Esophagus (tissue), 2 donors: ENCODE data around the gene CMIP. TPM values are rescaled to one million over a fixed set of nuclear protein-coding genes. Genes with fewer than 3 reads are reported as not detected.

ENCODE experiments used
- H3K27ac ChIP-seq, 2 donors: one replicate each; pipeline ENCODE4 v1.5.1; 2013; ENCODE audit warnings: low read depth in 2 of 2, mild to moderate bottlenecking in 2 of 2, inconsistent platforms in 1 of 2, low read length in 1 of 2, moderate library complexity in 1 of 2
- H3K27me3 ChIP-seq, 2 donors: one replicate each; pipeline ENCODE4 v1.6.1; 2013; ENCODE audit warnings: low read length in 2 of 2, control low read depth in 1 of 2, mild to moderate bottlenecking in 1 of 2; ENCODE audit not compliant: insufficient read depth in 2 of 2, control insufficient read depth in 1 of 2
- H3K36me3 ChIP-seq, 2 donors: one replicate each; pipeline ENCODE4 v1.6.1; 2013; ENCODE audit warnings: low read length in 1 of 2; ENCODE audit not compliant: control insufficient read depth in 2 of 2, insufficient read depth in 2 of 2
- H3K4me1 ChIP-seq, 2 donors: one replicate each; pipeline ENCODE4 v1.6.1; 2013; ENCODE audit warnings: low read length in 1 of 2; ENCODE audit not compliant: control insufficient read depth in 2 of 2, insufficient read depth in 2 of 2
- H3K4me3 ChIP-seq, 2 donors: one replicate each; pipeline ENCODE4 v1.5.1; 2013; ENCODE audit warnings: low read length in 2 of 2, mild to moderate bottlenecking in 2 of 2, low read depth in 1 of 2, moderate library complexity in 1 of 2
- H3K9me3 ChIP-seq, 2 donors: one replicate each; pipeline ENCODE4 v1.6.1; 2013; ENCODE audit warnings: mild to moderate bottlenecking in 2 of 2, low read depth in 1 of 2, low read length in 1 of 2, moderate library complexity in 1 of 2; ENCODE audit not compliant: control insufficient read depth in 2 of 2, insufficient read depth in 1 of 2
- WGBS, 2 donors: extraction: QIAGEN DNeasy Blood & Tissue Kit; methylation state at CpG; one replicate each; pipeline ENCODE4 v1.1.7; 2013; 5-methylcytosine and 5-hydroxymethylcytosine counted together
- polyA plus RNA-seq, 2 donors: library from polyadenylated mRNA; stranded (reverse); fragments of 200-250 nt; gene quantifications; one replicate each; pipeline ENCODE4 v1.2.3, GENCODE V29; 2013
- donor health status: healthy with polysubstance abuse.
- donor health status: Bipolar disorder and iron deficiency.

The CMIP gene
- polyA plus RNA-seq, 2 donors, result 16.9 to 19.3 TPM

GRCh38 chr16:81578076-81578475, 133.5 kb downstream of the CMIP start:
- 95 to 98% methylated on average over 2 of the region's 2 CpGs for whole genome bisulfite sequencing, 2 donors
- Histone ChIP-seq H3K9me3 (no peaks in the 10 kb centered on the region), H3K4me1 (peaks cover 12 to 34% of the 10 kb centered on the region in 2 donors), H3K27me3 (no peaks in the 10 kb centered on the region), H3K27ac (no peak overlapping the region), H3K4me3 (no peak overlapping the region), H3K36me3 (no peaks in the 10 kb centered on the region)

- Histone ChIP-seq H3K9me3 (no peaks in the 10 kb centered on the region), H3K27ac (no peak overlapping the region), H3K27me3 (no peaks in the 10 kb centered on the region), H3K36me3 (no peaks in the 10 kb centered on the region), H3K4me1 (peaks cover 14 to 32% of the 10 kb centered on the region in 2 donors), H3K4me3 (no peak overlapping the region)
- 82 to 94% methylated on average over 9 of the region's 9 CpGs for WGBS, 2 donors
These were observed 134.2 kb downstream of the CMIP start for GRCh38 chr16:81578636-81579413.

- 54 to 71% methylated on average over 12 of the region's 12 CpGs for WGBS, 2 donors
- Histone ChIP-seq H3K27ac (peak overlapping the region; percentile 97 to 98), H3K4me1 (peaks cover 10 to 30% of the 10 kb centered on the region in 2 donors), H3K9me3 (no peaks in the 10 kb centered on the region), H3K36me3 (no peaks in the 10 kb centered on the region), H3K4me3 (no peak overlapping the region), H3K27me3 (no peaks in the 10 kb centered on the region)
These were observed 136.5 kb downstream of the CMIP start for GRCh38 chr16:81581107-81581506.

- H3K4me1 ChIP-seq, result peaks cover 10 to 27% of the 10 kb centered on the region in 2 donors
- H3K36me3 ChIP-seq, result no peaks in the 10 kb centered on the region
- H3K9me3 ChIP-seq, result no peaks in the 10 kb centered on the region
- no peak overlapping the region for H3K4me3 ChIP-seq
- 57 to 72% methylated on average over 21 of the region's 21 CpGs for WGBS, 2 donors
- peak overlapping the region; percentile 88 to 95 for H3K27ac ChIP-seq
- H3K27me3 ChIP-seq, result no peaks in the 10 kb centered on the region
These were observed 138.2 kb downstream of the CMIP start for GRCh38 chr16:81582655-81583441.

- 46 to 62% methylated on average over 14 of the region's 14 CpGs for WGBS, 2 donors
- no peaks in the 10 kb centered on the region for H3K36me3 ChIP-seq
- H3K4me1 ChIP-seq, result peaks cover 10 to 27% of the 10 kb centered on the region in 2 donors
These were observed 139.5 kb downstream of the CMIP start for GRCh38 chr16:81583893-81584631.

GRCh38 chr16:81585785-81586184, 141.2 kb downstream of the CMIP start:
- peak overlapping the region in 1 of 2 donors; percentile 24 for H3K27ac ChIP-seq
- H3K27me3 ChIP-seq, result no peaks in the 10 kb centered on the region
- 85 to 87% methylated on average over 8 of the region's 8 CpGs for WGBS, 2 donors
- H3K4me3 ChIP-seq, result no peak overlapping the region
- no peaks in the 10 kb centered on the region for H3K36me3 ChIP-seq
- H3K9me3 ChIP-seq, result no peaks in the 10 kb centered on the region
- H3K4me1 ChIP-seq, result peaks cover 10 to 25% of the 10 kb centered on the region in 2 donors

More at GRCh38 chr16:81583893-81584631, 139.5 kb downstream of the CMIP start:
- H3K4me3 ChIP-seq, result no peak overlapping the region
- H3K27ac ChIP-seq, result peak overlapping the region; percentile 88 to 95
- no peaks in the 10 kb centered on the region for H3K27me3 ChIP-seq
- no peaks in the 10 kb centered on the region for H3K9me3 ChIP-seq

- H3K27me3 ChIP-seq, result no peaks in the 10 kb centered on the region
- H3K4me1 ChIP-seq, result peaks cover 10 to 28% of the 10 kb centered on the region in 2 donors
- no peaks in the 10 kb centered on the region for H3K36me3 ChIP-seq
- no peaks in the 10 kb centered on the region for H3K9me3 ChIP-seq
- WGBS, 2 donors, result 73 to 76% methylated on average over 7 of the region's 7 CpGs
- no peak overlapping the region for H3K27ac ChIP-seq
- no peak overlapping the region for H3K4me3 ChIP-seq
These were observed 141.8 kb downstream of the CMIP start for GRCh38 chr16:81586417-81586816.

- WGBS, 2 donors, result 90 to 91% methylated on average over 11 of the region's 11 CpGs
- H3K27ac ChIP-seq, result no peak overlapping the region
- H3K36me3 ChIP-seq, result no peaks in the 10 kb centered on the region
These were observed 142.5 kb downstream of the CMIP start for GRCh38 chr16:81586977-81587625.

GRCh38 chr16:81587626-81588160, 143.1 kb downstream of the CMIP start:
- Histone ChIP-seq H3K4me1 (peaks cover 11 to 24% of the 10 kb centered on the region in 2 donors), H3K9me3 (no peaks in the 10 kb centered on the region), H3K4me3 (no peak overlapping the region), H3K27me3 (no peaks in the 10 kb centered on the region), H3K27ac (no peak overlapping the region), H3K36me3 (peaks cover 0 to 2% of the 10 kb centered on the region in 2 donors)
- WGBS, 2 donors, result 85 to 88% methylated on average over 12 of the region's 12 CpGs

More at GRCh38 chr16:81586977-81587625, 142.5 kb downstream of the CMIP start:
- Histone ChIP-seq H3K4me1 (peaks cover 8 to 25% of the 10 kb centered on the region in 2 donors), H3K27me3 (no peaks in the 10 kb centered on the region), H3K4me3 (no peak overlapping the region), H3K9me3 (no peaks in the 10 kb centered on the region)
